Endothelial cell of umbilical vein (primary cell): Measurements from ENCODE around the gene RAMP1. TPM values are rescaled to one million over a fixed set of nuclear protein-coding genes. Genes with fewer than 3 reads are reported as not detected.

ENCODE experiments used
- BruUV-seq: library from RNA; stranded (reverse); fragments of 400-500 nt; replicated peaks from 2 replicates; lab custom pipeline; 2021; lab: Mats Ljungman, UMichigan
- CTCF ChIA-PET: fragments of 300-600, 350-600 bp; sonication (Branson Sonifier 250); formaldehyde crosslinking; loops from one replicate; lab custom pipeline; 2021; ENCODE audit warnings: antibody characterized with exemption, inconsistent platforms; lab: Charles Lee
- POLR2A ChIA-PET: fragments of 300-600, 350-600 bp; sonication (Branson Sonifier 250); formaldehyde crosslinking; loops from one replicate; lab custom pipeline; 2021; ENCODE audit warnings: antibody characterized with exemption, inconsistent platforms; lab: Charles Lee
- DNase-seq: peaks from one replicate; pipeline ENCODE4 v3.0.0-alpha.2; 2011; ENCODE audit warnings: low read depth, low spot score
- FAIRE-seq: peaks from 2 replicates; lab custom pipeline; 2011; peaks lifted over from hg19 to GRCh38; lab: Jason Lieb, UNC
- H2AFZ ChIP-seq: 2 replicates; pipeline ENCODE4 v1.6.0; 2012; ENCODE audit warnings: low read depth, low read length, control low read depth, inconsistent platforms
- H3K27ac ChIP-seq: 2 replicates; pipeline ENCODE4 v1.5.1; 2011; ENCODE audit warnings: low read depth, mild to moderate bottlenecking, control low read depth, low read length, moderate library complexity; ENCODE audit not compliant: insufficient read depth
- H3K27me3 ChIP-seq, 2 experiments: 2 replicates each; pipeline versions ENCODE4 v1.6.0 to v1.6.1; 2011; ENCODE audit warnings: low read length in 2 of 2, mixed read lengths in 1 of 2; ENCODE audit not compliant: control insufficient read depth in 2 of 2, insufficient read depth in 2 of 2
- H3K36me3 ChIP-seq, 2 experiments: 2 replicates in 1 of 2; 3 replicates in 1 of 2; pipeline ENCODE4 v1.5.1; 2011; ENCODE audit warnings: low read length in 2 of 2, mild to moderate bottlenecking in 1 of 2, moderate library complexity in 1 of 2; ENCODE audit not compliant: control insufficient read depth in 2 of 2, insufficient read depth in 2 of 2; ENCODE audit errors: extremely low read depth in 1 of 2
- H3K4me1 ChIP-seq: 3 replicates; pipeline ENCODE4 v1.5.1; 2011; ENCODE audit warnings: mild to moderate bottlenecking, low read length; ENCODE audit not compliant: control insufficient read depth, insufficient read depth; ENCODE audit errors: extremely low read depth
- H3K4me2 ChIP-seq: 2 replicates; pipeline ENCODE4 v1.6.1; 2011; ENCODE audit warnings: low read length, control low read depth, mixed read lengths; ENCODE audit not compliant: insufficient read depth
- H3K4me3 ChIP-seq, 3 experiments: fragments of 200-600 bp in 1 of 3; sonication (generic), shearing (Covaris generic) in 1 of 3; replicated peaks in 1 of 3; 2 replicates each; pipeline ENCODE4 v1.5.1; 2011 to 2016; ENCODE audit warnings: control low read depth in 3 of 3, low read length in 3 of 3, mild to moderate bottlenecking in 2 of 3, inconsistent platforms in 1 of 3, low read depth in 1 of 3, moderate library complexity in 1 of 3; ENCODE audit not compliant: insufficient read depth in 1 of 3
- H3K79me2 ChIP-seq: 2 replicates; pipeline ENCODE4 v1.6.0; 2012; ENCODE audit warnings: low read length, inconsistent platforms; ENCODE audit not compliant: control insufficient read depth, insufficient read depth
- H3K9ac ChIP-seq: replicated peaks from 2 replicates; pipeline ENCODE3; 2011; ENCODE audit warnings: low read length, control low read depth; ENCODE audit not compliant: insufficient read depth; ENCODE audit errors: extremely low read depth
- H3K9me1 ChIP-seq: replicated peaks from 3 replicates; pipeline ENCODE4 v1.6.0; 2011; ENCODE audit warnings: mild to moderate bottlenecking, low read length; ENCODE audit not compliant: control insufficient read depth, insufficient read depth; ENCODE audit errors: extremely low read depth
- H3K9me3 ChIP-seq: replicated peaks from 2 replicates; pipeline ENCODE4 v1.5.1; 2012; ENCODE audit warnings: low read length, inconsistent platforms; ENCODE audit not compliant: control insufficient read depth, insufficient read depth
- H4K20me1 ChIP-seq: replicated peaks from 2 replicates; pipeline ENCODE3; 2011; ENCODE audit warnings: mild to moderate bottlenecking, low read length; ENCODE audit not compliant: control insufficient read depth, insufficient read depth; ENCODE audit errors: extremely low read depth
- CTCF ChIP-seq, 2 donors: IDR thresholded peaks; 1 replicate in 1 of 2; 2 replicates in 1 of 2; pipeline ENCODE4 v1.5.1; 2011; ENCODE audit warnings: low read length in 2 of 2, mild to moderate bottlenecking in 2 of 2, moderate library complexity in 2 of 2, control low read depth in 1 of 2, inconsistent platforms in 1 of 2, low read depth in 1 of 2; ENCODE audit not compliant: insufficient read depth in 1 of 2; ENCODE audit errors: extremely low read depth in 1 of 2
- JUN ChIP-seq: IDR thresholded peaks from 2 replicates; pipeline ENCODE4 v1.6.1; 2011; ENCODE audit warnings: borderline replicate concordance, low read depth; ENCODE audit not compliant: insufficient read length, insufficient read depth
- MAX ChIP-seq: IDR thresholded peaks from 2 replicates; pipeline ENCODE4 v1.6.1; 2011; ENCODE audit not compliant: insufficient read depth, insufficient read length
- MYC ChIP-seq: IDR thresholded peaks from one replicate; pipeline ENCODE4 v1.6.1; 2011; ENCODE audit warnings: mild to moderate bottlenecking, low read depth, low read length
- dilution Hi-C: fragments of 300-500 bp; cut with MboI; formaldehyde crosslinking; loops from one replicate; pipeline ENCODE4 v1.15.0; 2019; ENCODE audit warnings: low sequenced_read_pairs; ENCODE audit not compliant: extremely low pct_ligation_motif_present
- intact Hi-C: fragments of 100-400 bp; cut with micrococcal nuclease; formaldehyde crosslinking; loops from one replicate; pipeline ENCODE4 v1.10.0; 2022
- polyA plus RNA-seq, 4 experiments: library from polyadenylated mRNA; depleted of rRNA in 3 of 4; stranded (reverse) in 3 of 4; unstranded in 1 of 4; fragments of >200 nt; gene quantifications; 2 replicates each; pipeline versions ENCODE4 v1.2.1 to v1.2.3, GENCODE V29; 2011 to 2012; ENCODE audit warnings: missing spikeins in 1 of 4
- total RNA-seq: library from RNA; stranded (reverse); gene quantifications from 2 replicates; pipeline ENCODE4 v1.2.3, GENCODE V29; 2021

The RAMP1 gene
- total and polyA plus RNA-seq, 2 donors (not counting 3 experiments of a cell fraction or from before 2014, with no cell fraction given), result 0.18 TPM; not detected in 1

DNA sequence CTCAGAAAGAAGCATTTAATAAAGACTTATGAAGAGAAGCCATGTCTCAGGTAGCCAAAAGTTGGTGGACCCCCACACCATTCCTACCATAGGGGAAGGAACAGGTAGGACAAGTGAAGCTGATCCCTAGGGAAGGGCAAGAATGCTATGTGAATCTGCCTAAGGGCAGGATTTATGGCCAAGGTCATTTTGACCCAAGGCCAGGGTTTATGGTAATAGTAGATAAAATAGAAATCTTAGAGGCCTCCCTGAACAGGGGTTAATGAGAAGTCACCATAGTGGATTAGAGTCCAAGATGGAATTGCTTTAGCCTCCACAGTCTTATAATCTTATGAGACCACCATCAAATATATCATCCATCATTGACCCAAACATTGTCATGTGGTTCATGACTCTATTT is 81.4 kb downstream of the RAMP1 start:
- peaks cover 16% of the 10 kb centered on the region for H3K4me1 ChIP-seq

More for the DNA sequence above, 81.4 kb downstream of the RAMP1 start:
- ChIA-PET CTCF (interaction anchor here (0.6 to 1.2 kb wide), 2 partner anchors 11 to 18 kb away, joined by 3 to 4 read pairs; no protein-coding TSS in a partner anchor), POLR2A (no interaction called here)
- DNase-seq (no peak), FAIRE-seq (no peak)
- Histone ChIP-seq H4K20me1 (no peaks in the 10 kb centered on the region), H2AFZ (no peak overlapping the region), H3K9ac (no peak overlapping the region), H3K27ac (no peak overlapping the region), H3K79me2 (no peaks in the 10 kb centered on the region), H3K36me3 (no peaks in the 10 kb centered on the region), H3K4me3 (no peak overlapping the region), H3K9me1 (no peaks in the 10 kb centered on the region), H3K4me2 (no peak overlapping the region), H3K27me3 (peaks cover 0 to 7% of the 10 kb centered on the region in 2 experiments), H3K9me3 (no peaks in the 10 kb centered on the region)
- dilution Hi-C loops, result no loop called here
- BruUV-seq, result no TSS peak
- intact Hi-C loops, result no loop called here
- TF ChIP-seq MYC (no peak), JUN (no peak), CTCF (IDR thresholded peaks at IDR 0.05; ENCODE audit: extremely low read depth in 1 of 2, insufficient read depth in 1 of 2, low read depth in 1 of 2, low read length in 2 of 2) (no peak), MAX (no peak)
